ENCODE data around the gene SEMA3C. TPM values are rescaled to one million over a fixed set of nuclear protein-coding genes. Genes with fewer than 3 reads are reported as not detected.

Gene SEMA3C
- total and polyA plus RNA-seq, 2 donors (not counting 3 experiments of a cell fraction or from before 2014, with no cell fraction given): 0.01 to 0.09 TPM

GRCh38 chr7:80708123-80708522 is 210.7 kb downstream of the SEMA3C start:
- no peaks in the 10 kb centered on the region for H3K4me1 ChIP-seq (ENCODE audit: control insufficient read depth, extremely low read depth, insufficient read depth, low read length)
- intact Hi-C loops (cut with micrococcal nuclease): no loop called here
- dilution Hi-C loops (cut with MboI; ENCODE audit: extremely low pct_ligation_motif_present, low sequenced_read_pairs): no loop called here
- H3K79me2 ChIP-seq (ENCODE audit: control insufficient read depth, insufficient read depth, low read length): no peaks in the 10 kb centered on the region
- no peak overlapping the region for H3K9ac ChIP-seq (replicated peaks; ENCODE audit: extremely low read depth, insufficient read depth, low read length)
- no peaks in the 10 kb centered on the region for H3K9me3 ChIP-seq (replicated peaks; ENCODE audit: control insufficient read depth, insufficient read depth, low read length)
- H3K27ac ChIP-seq (ENCODE audit: insufficient read depth, low read depth, low read length): no peak overlapping the region
- no peak for DNase-seq (ENCODE audit: low read depth, low spot score)
- H3K9me1 ChIP-seq (replicated peaks; ENCODE audit: control insufficient read depth, extremely low read depth, insufficient read depth, low read length): no peaks in the 10 kb centered on the region
- ChIA-PET CTCF (no interaction called here), POLR2A (no interaction called here)
- no peaks in the 10 kb centered on the region for H4K20me1 ChIP-seq (replicated peaks; ENCODE audit: control insufficient read depth, extremely low read depth, insufficient read depth, low read length)
- H3K4me2 ChIP-seq (ENCODE audit: insufficient read depth, low read length): no peak overlapping the region
- H3K36me3 ChIP-seq (ENCODE audit: control insufficient read depth in 2 of 2, extremely low read depth in 1 of 2, insufficient read depth in 2 of 2, low read length in 2 of 2): no peaks in the 10 kb centered on the region
- TF ChIP-seq MYC (IDR thresholded peaks at IDR 0.05; ENCODE audit: low read depth, low read length) (no peak), JUN (IDR thresholded peaks at IDR 0.05; ENCODE audit: borderline replicate concordance, insufficient read depth, insufficient read length, low read depth) (no peak), POLR2A (IDR thresholded peaks at IDR 0.05; ENCODE audit: low read depth, low read length) (no peak), MAX (IDR thresholded peaks at IDR 0.05; ENCODE audit: insufficient read depth, insufficient read length) (no peak), EZH2 (IDR thresholded peaks at IDR 0.05; ENCODE audit: borderline replicate concordance, low read depth, low read length, severe bottlenecking) (no peak), POLR2AphosphoS5 (IDR thresholded peaks at IDR 0.05; ENCODE audit: insufficient read depth, low read depth, low read length) (no peak), GATA2 (IDR thresholded peaks at IDR 0.05; ENCODE audit: insufficient read depth, insufficient read length, low read depth, low read length) (no peak), FOS (IDR thresholded peaks at IDR 0.05; ENCODE audit: borderline replicate concordance, insufficient read depth, low read length) (no peak)
- no peak overlapping the region for H3K4me3 ChIP-seq (replicated peaks in 1 of 3; ENCODE audit: insufficient read depth in 1 of 3, low read depth in 1 of 3, low read length in 3 of 3)
- peaks cover 3 to 9% of the 10 kb centered on the region in 2 experiments for H3K27me3 ChIP-seq (ENCODE audit: control insufficient read depth in 2 of 2, insufficient read depth in 2 of 2, low read length in 2 of 2)
- no TSS peak for BruUV-seq (replicated peaks)
- no peak overlapping the region for H2AFZ ChIP-seq (ENCODE audit: low read depth, low read length)
- FAIRE-seq: no peak

- TF ChIP-seq CTCF (IDR thresholded peaks at IDR 0.05; ENCODE audit: extremely low read depth in 1 of 2, insufficient read depth in 1 of 2, low read depth in 1 of 2, low read length in 2 of 2) (no peak), FOS (IDR thresholded peaks at IDR 0.05; ENCODE audit: borderline replicate concordance, insufficient read depth, low read length) (no peak), POLR2A (IDR thresholded peaks at IDR 0.05; ENCODE audit: low read depth, low read length) (no peak)
- Histone ChIP-seq H4K20me1 (replicated peaks; ENCODE audit: control insufficient read depth, extremely low read depth, insufficient read depth, low read length) (no peaks in the 10 kb centered on the region), H3K79me2 (ENCODE audit: control insufficient read depth, insufficient read depth, low read length) (no peaks in the 10 kb centered on the region), H3K36me3 (ENCODE audit: control insufficient read depth in 2 of 2, extremely low read depth in 1 of 2, insufficient read depth in 2 of 2, low read length in 2 of 2) (no peaks in the 10 kb centered on the region), H3K4me1 (ENCODE audit: control insufficient read depth, extremely low read depth, insufficient read depth, low read length) (no peaks in the 10 kb centered on the region), H2AFZ (ENCODE audit: low read depth, low read length) (no peak overlapping the region), H3K9me3 (replicated peaks; ENCODE audit: control insufficient read depth, insufficient read depth, low read length) (no peaks in the 10 kb centered on the region), H3K9me1 (replicated peaks; ENCODE audit: control insufficient read depth, extremely low read depth, insufficient read depth, low read length) (no peaks in the 10 kb centered on the region), H3K27ac (ENCODE audit: insufficient read depth, low read depth, low read length) (no peak overlapping the region), H3K4me2 (ENCODE audit: insufficient read depth, low read length) (no peak overlapping the region), H3K27me3 (ENCODE audit: control insufficient read depth in 2 of 2, insufficient read depth in 2 of 2, low read length in 2 of 2) (peaks cover 4 to 9% of the 10 kb centered on the region in 2 experiments), H3K9ac (replicated peaks; ENCODE audit: extremely low read depth, insufficient read depth, low read length) (no peak overlapping the region), H3K4me3 (replicated peaks in 1 of 3; ENCODE audit: insufficient read depth in 1 of 3, low read depth in 1 of 3, low read length in 3 of 3) (no peak overlapping the region)
- intact Hi-C loops (cut with micrococcal nuclease): no loop called here
- DNase-seq (ENCODE audit: low read depth, low spot score): no peak
- dilution Hi-C loops (cut with MboI; ENCODE audit: extremely low pct_ligation_motif_present, low sequenced_read_pairs): no loop called here
- ChIA-PET CTCF (no interaction called here), POLR2A (no interaction called here)
- no TSS peak for BruUV-seq (replicated peaks)
- no peak for FAIRE-seq
Measured at GRCh38 chr7:80707318-80707717, 211.5 kb downstream of the SEMA3C start.
